ENCODE results near the gene NOS1AP. TPM values are rescaled to one million over a fixed set of nuclear protein-coding genes. Genes with fewer than 3 reads are reported as not detected.

The NOS1AP gene
- total RNA-seq, 1 experiment from 2014 or later, result 9.9 TPM

DNA sequence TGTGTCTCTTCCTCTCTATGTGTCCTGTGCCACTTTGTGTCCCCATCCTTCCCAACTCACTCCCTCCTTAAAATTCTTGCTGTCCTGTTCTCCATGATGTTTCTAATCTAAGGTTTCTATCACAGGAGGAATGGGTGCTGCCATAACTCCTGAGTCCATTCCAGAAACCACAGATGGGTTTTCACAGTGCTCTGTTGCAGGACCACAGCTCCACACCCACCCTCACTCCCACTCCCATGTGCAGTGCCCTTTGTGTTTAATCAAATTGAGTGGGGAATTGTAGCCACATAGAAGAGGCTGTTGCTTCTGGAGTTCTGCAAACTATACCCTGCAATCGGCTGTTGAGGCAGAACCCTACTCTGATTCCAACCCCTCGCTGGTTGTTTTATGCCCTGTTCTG lies 165.1 kb downstream of the NOS1AP start:
- no peaks in the 10 kb centered on the region for H3K36me3 Mint-ChIP-seq (ENCODE audit: insufficient read depth, unreplicated experiment)
- no peak overlapping the region for H3K27ac Mint-ChIP-seq (ENCODE audit: unreplicated experiment)
- no peak overlapping the region for H3K4me3 Mint-ChIP-seq (ENCODE audit: low read depth, unreplicated experiment)
- DNase-seq, result no peak
- no peaks in the 10 kb centered on the region for H3K27me3 Mint-ChIP-seq (ENCODE audit: unreplicated experiment)
- CTCF ChIA-PET, result no interaction called here
- BruUV-seq (replicated peaks), result no TSS peak
- peaks cover 23% of the 10 kb centered on the region for H3K4me1 Mint-ChIP-seq (ENCODE audit: low read depth, unreplicated experiment)
- intact Hi-C loops (cut with micrococcal nuclease; ENCODE audit: unreplicated experiment), result no loop called here
- TF ChIP-seq, protein P1, sequence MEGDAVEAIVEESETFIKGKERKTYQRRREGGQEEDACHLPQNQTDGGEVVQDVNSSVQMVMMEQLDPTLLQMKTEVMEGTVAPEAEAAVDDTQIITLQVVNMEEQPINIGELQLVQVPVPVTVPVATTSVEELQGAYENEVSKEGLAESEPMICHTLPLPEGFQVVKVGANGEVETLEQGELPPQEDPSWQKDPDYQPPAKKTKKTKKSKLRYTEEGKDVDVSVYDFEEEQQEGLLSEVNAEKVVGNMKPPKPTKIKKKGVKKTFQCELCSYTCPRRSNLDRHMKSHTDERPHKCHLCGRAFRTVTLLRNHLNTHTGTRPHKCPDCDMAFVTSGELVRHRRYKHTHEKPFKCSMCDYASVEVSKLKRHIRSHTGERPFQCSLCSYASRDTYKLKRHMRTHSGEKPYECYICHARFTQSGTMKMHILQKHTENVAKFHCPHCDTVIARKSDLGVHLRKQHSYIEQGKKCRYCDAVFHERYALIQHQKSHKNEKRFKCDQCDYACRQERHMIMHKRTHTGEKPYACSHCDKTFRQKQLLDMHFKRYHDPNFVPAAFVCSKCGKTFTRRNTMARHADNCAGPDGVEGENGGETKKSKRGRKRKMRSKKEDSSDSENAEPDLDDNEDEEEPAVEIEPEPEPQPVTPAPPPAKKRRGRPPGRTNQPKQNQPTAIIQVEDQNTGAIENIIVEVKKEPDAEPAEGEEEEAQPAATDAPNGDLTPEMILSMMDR (IDR thresholded peaks at IDR 0.05; ENCODE audit: unreplicated experiment), result no peak
- H3K9me3 Mint-ChIP-seq (ENCODE audit: low read depth, unreplicated experiment), result no peaks in the 10 kb centered on the region

DNA sequence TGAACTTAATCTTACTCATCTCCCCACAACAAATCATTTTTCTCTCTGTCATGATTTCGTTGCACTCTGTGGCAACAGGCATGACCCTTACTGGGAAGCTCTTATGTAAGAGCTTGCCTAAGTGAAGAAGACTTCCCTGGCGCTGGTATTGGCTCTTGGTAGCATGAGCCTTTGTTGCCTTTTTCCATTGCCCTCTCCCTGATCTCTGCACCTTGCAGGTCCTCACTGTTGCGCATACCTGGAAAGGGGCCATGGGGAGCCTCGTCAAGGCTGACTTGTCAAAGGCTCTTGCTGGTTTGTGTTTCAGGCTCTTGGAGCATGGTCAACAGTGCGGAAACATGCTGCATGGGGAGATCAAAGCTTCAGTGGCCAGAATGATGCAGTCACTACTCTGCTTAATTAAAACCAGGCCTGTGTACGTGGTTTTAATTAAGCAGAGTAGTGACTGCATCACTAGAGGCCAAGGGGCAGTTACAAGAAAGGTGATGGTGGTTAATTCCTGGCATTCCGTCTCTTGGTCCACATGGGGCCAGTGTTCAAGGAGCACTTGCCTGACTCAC lies 165.8 kb downstream of the NOS1AP start:
- Mint-ChIP-seq H3K4me3 (ENCODE audit: low read depth, unreplicated experiment) (no peak overlapping the region), H3K36me3 (ENCODE audit: insufficient read depth, unreplicated experiment) (no peaks in the 10 kb centered on the region), H3K27ac (ENCODE audit: unreplicated experiment) (no peak overlapping the region), H3K9me3 (ENCODE audit: low read depth, unreplicated experiment) (no peaks in the 10 kb centered on the region), H3K4me1 (ENCODE audit: low read depth, unreplicated experiment) (peaks cover 23% of the 10 kb centered on the region), H3K27me3 (ENCODE audit: unreplicated experiment) (no peaks in the 10 kb centered on the region)
- intact Hi-C loops (cut with micrococcal nuclease; ENCODE audit: unreplicated experiment), result no loop called here
- TF ChIP-seq, protein P1 (IDR thresholded peaks at IDR 0.05; ENCODE audit: unreplicated experiment), result no peak
- CTCF ChIA-PET, result no interaction called here
- BruUV-seq (replicated peaks), result no TSS peak
- DNase-seq, result no peak

DNA sequence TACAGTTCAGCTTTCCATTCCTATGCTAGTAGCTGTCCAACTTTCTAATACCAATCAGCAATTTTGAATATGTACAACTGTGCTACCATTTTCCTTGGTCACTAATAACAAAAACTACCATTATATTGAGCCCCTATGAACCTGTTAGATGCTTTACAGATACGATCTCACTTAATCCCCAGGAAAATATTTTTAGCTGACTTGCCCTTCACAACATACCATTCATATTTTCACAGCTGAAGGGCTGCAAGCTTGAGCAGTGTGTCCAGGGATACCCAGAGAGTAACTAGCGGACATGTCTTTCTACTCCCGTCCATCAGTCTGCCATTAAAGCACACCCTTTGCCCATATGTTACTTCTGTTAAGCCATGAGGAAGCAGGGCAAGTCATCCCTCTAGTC lies 166.7 kb downstream of the NOS1AP start:
- no peaks in the 10 kb centered on the region for H3K36me3 Mint-ChIP-seq (ENCODE audit: insufficient read depth, unreplicated experiment)
- intact Hi-C loops (cut with micrococcal nuclease; ENCODE audit: unreplicated experiment), result no loop called here
- H3K9me3 Mint-ChIP-seq (ENCODE audit: low read depth, unreplicated experiment), result no peaks in the 10 kb centered on the region
- DNase-seq, result no peak
- no peak overlapping the region for H3K4me3 Mint-ChIP-seq (ENCODE audit: low read depth, unreplicated experiment)
- H3K27ac Mint-ChIP-seq (ENCODE audit: unreplicated experiment), result no peak overlapping the region
- H3K27me3 Mint-ChIP-seq (ENCODE audit: unreplicated experiment), result no peaks in the 10 kb centered on the region
- TF ChIP-seq, protein P1 (IDR thresholded peaks at IDR 0.05; ENCODE audit: unreplicated experiment), result no peak
- CTCF ChIA-PET, result interaction anchor here (1.1 kb wide), 1 partner anchor 23 kb away, joined by 3 read pairs; no protein-coding TSS in a partner anchor
- H3K4me1 Mint-ChIP-seq (ENCODE audit: low read depth, unreplicated experiment), result peaks cover 26% of the 10 kb centered on the region
- BruUV-seq (replicated peaks), result no TSS peak

DNA sequence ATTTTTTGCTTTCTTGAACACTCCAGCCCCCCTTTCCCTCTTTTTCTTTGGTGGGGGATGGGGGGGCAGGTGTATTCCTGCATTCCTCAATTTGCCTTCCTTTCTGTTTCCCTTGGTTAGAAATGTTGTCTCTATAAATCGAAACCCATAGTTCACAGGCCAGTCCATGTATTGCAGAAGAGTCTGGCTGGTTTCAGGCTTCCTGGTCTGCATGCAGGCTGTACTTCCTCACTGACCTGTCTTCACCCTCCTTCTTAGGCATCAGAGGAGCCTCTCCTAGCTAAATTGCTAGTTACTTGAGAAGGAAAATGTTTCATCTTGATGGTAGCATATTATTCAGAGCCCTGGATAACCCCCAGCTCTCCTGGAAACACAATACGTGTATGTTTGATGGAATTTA lies 167.1 kb downstream of the NOS1AP start:
- Mint-ChIP-seq H3K4me3 (ENCODE audit: low read depth, unreplicated experiment) (no peak overlapping the region), H3K4me1 (ENCODE audit: low read depth, unreplicated experiment) (peaks cover 26% of the 10 kb centered on the region), H3K36me3 (ENCODE audit: insufficient read depth, unreplicated experiment) (no peaks in the 10 kb centered on the region), H3K27ac (ENCODE audit: unreplicated experiment) (no peak overlapping the region), H3K9me3 (ENCODE audit: low read depth, unreplicated experiment) (no peaks in the 10 kb centered on the region), H3K27me3 (ENCODE audit: unreplicated experiment) (no peaks in the 10 kb centered on the region)
- no peak for DNase-seq
- CTCF ChIA-PET, result interaction anchor here (0.6 to 1.1 kb wide), 2 partner anchors 24 to 208 kb away, joined by 3 read pairs; no protein-coding TSS in a partner anchor
- TF ChIP-seq, protein P1 (IDR thresholded peaks at IDR 0.05; ENCODE audit: unreplicated experiment), result no peak
- no TSS peak for BruUV-seq (replicated peaks)
- intact Hi-C loops (cut with micrococcal nuclease; ENCODE audit: unreplicated experiment), result no loop called here

All from Calu3 (cell line).